HG02763 (cell line): ENCODE data around the gene NUP205.
A peak's percentile ranks its signal among the peaks of the same experiment; 100 is the strongest.

Source experiments
- ATAC-seq: cut with Tn5 transposase; IDR thresholded peaks from one replicate; pipeline ENCODE4 v1.9.1; 2021; ENCODE audit warnings: mild to moderate bottlenecking, moderate library complexity; ENCODE audit not compliant: unreplicated experiment

The NUP205 gene

DNA sequence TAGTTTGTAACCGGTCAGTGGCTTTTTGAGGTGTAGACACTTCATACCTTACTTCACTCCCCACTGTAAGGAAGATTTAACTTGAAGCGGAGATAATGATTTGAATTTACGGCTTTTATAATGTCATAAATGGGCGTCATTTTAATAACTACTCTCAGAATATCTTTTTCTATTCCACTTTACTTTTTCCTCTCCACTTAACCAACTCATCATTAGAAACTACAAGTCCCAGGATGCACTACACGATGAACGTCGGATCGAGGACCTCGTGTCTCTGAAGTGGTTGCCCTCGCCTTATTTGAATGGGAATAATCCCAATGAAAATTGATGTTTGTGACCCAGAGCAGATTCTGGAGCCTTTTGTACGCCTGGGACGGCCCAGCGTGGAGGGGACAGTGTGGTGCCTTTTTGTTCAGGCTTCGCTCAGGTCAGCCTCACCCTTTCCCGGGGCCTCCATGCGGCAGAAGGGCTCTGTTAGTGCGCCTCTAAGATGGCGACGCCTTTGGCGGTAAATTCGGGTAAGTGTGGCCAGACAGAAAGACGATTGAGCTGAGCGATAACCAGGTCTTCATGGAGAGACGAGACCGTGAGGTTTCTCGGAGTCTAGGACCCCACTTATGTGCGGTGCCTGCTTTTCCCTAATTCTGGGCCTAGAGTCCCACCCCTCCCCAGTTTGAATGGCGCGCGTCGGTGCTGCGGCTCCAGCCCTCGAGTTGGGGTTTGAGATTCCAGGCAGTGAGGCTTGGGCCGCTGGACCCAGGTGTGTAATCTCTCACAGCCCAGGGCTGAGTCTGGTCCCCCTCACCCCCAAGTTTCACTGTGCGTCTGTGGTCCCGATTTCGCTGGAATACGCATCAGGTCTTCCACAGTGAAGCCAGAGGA is at the start of gene NUP205:
Gene NUP205, plus strand, starts transcription at position 463 of the 882 bp plus-strand sequence. Its CDS starts 28 bp downstream, at position 491.
- ATAC-seq: peak; percentile 66

DNA sequence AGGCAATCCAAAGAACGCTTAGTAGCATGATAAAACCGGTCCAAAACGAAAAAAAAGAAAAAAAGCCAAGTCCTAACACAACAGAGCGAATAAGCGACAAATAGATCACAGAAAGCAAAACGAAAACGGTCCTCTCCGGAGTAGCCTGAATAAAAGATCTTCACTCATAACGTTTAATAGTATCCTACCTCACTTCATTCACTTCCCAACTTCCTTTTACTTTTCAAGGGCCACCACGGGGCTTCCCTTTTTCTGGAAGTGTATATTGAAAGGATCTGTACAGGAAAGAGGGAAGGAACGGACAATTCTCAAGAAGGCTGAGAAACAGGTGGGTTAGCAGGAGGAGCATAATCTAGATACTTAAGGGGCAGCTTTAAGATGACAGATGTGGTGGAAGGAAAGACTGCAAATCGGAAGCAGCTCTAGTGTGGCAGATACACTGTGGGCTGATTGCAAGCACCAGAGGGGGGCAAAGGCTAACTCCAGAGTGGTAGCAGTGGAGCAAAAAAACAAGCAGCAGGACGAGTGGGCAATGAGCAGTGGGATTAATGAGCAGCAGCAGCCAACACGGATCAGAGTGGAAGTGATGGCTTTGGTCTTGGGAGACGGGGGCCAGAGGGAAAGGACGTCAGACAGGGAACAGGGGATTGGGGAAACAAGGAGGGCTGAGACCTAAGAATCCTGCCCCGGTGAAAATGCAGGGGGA is 48.7 kb upstream of the NUP205 start:
- ATAC-seq: no peak

DNA sequence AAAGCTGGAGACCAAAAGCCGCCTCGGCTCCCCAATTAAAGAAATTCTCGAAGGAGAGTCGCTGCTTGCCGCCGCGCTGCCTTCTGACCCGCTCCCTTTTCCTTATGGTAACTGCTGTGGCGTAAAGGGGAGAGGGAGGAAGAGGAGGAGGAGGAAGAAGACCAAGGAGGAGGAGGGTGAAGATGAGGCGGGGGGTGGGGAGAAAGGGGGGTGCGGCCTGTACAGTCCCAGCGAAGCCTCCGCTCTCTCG is 48.2 kb upstream of the NUP205 start:
- no peak for ATAC-seq

- peak; percentile 96 for ATAC-seq
Observed at GRCh38 chr7:135509839-135510591, 47.7 kb upstream of the NUP205 start, which contains the start of gene CNOT4. CNOT4 (minus strand) TSS chr7:135510102; CDS start chr7:135438331, 71,771 bp downstream.

DNA sequence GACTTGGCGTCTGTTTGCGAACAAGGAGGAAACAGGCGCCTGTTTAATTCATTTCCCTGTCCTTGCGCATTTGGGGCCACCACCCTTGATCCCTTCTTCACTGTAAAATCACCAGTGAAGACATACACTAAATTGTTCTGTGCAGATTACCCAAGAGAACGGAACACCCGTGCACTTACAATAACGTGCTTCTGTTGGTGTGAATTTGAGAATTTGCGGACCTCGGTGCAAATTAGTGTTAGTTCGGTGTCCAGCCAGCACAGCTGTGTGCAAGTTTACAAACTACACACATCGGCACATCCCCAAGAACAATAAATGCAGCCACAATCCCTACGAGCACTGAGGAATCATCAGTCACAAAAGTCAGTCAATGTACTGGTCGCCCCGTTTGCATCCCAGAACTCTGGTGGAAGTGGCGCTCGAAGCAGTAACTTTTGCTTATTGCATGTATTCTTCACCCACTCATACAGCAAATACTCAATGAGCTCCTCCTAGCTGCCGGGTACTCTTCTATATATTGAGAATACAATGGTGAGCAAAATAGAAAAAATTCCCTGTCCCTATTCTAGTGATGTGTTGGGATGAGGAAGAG is 47.0 kb upstream of the NUP205 start:
- ATAC-seq: no peak

- ATAC-seq: peak; percentile 26
Observed at GRCh38 chr7:135512135-135512887, 45.4 kb upstream of the NUP205 start.

DNA sequence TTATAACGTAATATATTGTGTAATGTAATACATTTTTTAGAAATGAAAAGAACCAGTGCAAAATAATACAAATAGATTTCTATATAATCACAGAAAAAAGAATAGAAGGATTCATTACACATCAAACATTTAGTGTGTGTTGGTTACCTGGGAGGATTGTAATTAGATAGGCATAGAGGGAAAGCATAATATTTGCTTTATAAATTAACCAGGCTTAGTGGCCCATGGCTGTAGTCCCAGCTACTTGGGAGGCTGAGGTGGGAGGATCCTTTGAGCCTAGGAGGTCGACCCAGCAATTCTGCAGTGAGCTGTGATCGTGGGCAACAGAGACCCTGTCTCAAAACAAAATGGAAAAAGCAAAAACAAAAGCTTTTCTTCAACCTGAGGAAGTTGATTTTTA is 42.9 kb upstream of the NUP205 start:
- ATAC-seq: no peak

DNA sequence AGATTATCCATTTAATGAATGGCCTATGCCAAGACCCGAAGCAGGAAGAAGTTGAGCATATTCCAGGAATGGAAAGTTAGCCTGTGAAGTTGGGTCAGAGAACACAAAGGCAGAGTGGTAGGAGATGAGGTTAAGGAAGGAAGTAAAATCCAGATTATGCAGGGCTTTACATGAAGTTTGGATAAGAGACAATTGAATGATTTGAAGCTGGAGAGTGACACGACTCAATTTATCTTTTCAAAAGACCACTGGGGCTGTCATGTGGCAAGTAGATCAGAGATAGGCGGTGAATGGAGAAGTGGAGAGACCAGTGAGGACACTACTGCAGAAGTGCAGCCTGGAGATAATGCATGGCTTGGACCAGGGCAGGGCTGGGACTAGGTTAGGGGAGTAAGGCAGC is 40.7 kb upstream of the NUP205 start:
- no peak for ATAC-seq

- ATAC-seq: no peak
Observed at GRCh38 chr7:135518748-135519147, 39.0 kb upstream of the NUP205 start.

GRCh38 chr7:135519233-135519688 is 38.5 kb upstream of the NUP205 start:
- ATAC-seq: no peak

- no peak for ATAC-seq
Observed at GRCh38 chr7:135519871-135520270, 37.8 kb upstream of the NUP205 start.

GRCh38 chr7:135522509-135522908 is 35.2 kb upstream of the NUP205 start:
- no peak for ATAC-seq

DNA sequence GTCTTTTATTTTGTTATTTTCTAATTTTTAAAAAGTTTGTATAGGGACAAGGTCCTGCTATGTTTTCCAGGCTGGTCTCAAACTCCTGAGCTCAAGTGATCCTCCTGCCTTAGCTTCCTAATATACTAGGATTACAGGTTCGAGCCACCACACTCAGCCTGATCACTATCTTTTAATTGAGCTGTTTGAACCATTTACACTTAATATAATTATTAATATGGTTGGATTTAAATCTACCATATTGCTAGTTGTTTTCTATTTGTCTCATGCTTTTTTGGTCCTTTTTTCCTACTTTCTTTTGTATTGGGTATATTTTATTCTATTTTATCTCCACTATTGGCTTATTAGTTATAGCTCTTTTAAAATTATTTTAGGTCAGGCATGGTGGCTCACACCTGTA is 34.6 kb upstream of the NUP205 start:
- no peak for ATAC-seq

DNA sequence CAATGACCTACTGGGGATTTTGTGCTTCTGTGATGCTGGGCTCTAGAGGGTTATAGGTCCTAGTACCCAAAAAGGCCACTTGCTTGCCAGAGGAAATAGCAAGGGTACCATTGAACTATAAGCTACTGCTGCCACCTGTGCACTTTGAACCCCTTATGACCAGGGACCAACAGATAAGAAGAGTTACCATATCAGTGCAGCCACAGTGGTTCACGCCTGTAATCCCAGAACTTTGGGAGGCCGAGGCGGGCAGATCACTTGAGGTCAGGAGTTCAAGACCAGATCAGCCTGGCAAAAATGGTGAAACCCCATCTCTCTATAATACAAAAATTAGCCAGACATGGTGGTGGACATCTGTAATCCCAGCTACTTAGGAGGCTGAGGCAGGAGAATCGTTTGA is 32.3 kb upstream of the NUP205 start:
- ATAC-seq: no peak

- no peak for ATAC-seq
Observed at GRCh38 chr7:135527025-135527424, 30.7 kb upstream of the NUP205 start.

DNA sequence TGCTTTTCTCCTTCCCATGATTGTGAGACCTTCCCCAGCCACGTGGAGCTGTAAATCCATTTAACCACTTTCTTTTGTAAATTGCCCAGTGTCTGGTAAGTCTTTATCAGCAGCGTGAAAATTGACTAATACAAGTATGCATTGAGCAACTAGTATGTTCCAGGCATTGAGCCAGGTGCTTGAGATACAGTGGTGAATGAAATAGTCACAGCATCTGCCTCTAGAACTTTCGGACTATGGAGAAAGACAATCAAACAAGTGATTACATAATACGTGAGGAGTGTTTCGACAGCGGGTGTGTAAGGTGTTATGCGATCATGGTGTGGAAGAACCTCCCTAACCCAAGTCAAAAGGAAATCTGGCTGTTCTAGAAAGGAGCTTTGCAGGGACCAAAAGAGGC is 21.6 kb upstream of the NUP205 start:
- no peak for ATAC-seq

GRCh38 chr7:135537453-135537852 is 20.3 kb upstream of the NUP205 start:
- no peak for ATAC-seq

DNA sequence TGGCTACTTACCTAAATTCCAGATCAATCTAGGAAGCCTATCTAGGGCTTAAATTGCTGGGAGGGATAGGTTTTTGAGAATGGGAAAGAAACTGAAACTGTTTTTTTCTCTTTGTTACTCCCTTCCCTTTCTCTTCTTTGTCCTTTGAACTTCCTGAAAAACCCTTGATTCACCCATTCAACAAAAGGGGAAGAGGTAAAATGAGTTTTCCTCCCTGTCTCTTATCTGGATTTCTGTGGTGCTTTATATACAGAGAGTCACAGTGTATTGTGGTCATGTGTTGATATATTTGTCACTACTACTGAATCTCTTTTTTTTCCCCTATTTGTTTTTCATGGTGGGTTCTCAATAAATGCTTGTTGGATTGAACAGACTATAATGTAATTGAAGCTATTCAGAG is 19.8 kb upstream of the NUP205 start:
- no peak for ATAC-seq

DNA sequence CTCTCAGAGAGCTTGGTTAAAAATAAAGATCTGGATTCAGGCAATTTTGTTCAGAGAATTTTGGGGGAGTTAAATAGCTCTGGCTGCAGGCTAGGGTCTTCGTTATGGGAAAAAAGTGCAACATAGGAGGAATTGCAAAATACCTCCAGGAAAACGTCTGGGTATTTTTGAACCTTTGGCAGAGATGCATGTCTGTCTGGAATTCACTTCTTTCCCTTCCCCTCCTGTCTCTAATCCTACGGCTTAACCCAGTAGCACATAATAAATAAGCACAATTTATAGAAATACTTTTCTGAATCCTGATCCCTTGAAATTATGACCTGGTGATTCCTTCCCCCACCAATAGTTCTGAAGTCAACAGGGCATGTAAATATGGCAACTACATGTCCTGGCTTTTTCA is 19.3 kb upstream of the NUP205 start:
- ATAC-seq: no peak

- ATAC-seq: no peak
Observed at GRCh38 chr7:135539629-135540028, 18.1 kb upstream of the NUP205 start.
